ENCODE measurements around the gene RANBP10.

DNA sequence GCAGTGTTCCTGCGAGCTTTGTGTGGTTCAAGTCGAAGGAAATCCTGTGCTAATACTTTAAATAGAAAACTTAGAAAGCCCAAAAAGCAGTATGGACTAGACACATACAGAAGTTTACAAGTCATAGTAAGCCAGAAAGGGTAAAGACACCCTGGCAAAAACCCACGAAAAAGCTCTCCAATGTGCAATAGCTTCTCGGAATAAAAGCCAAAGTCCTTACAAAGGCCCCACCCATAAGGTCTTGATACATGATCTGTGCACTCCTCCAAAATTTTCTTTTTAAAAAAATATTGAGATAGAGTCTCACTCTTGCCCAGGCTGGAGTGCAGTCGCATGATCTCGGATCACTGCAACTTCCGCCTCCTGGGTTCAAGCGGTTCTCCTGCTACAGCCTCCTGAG lies 129.4 kb downstream of the RANBP10 start:
- no peak for TF ChIP-seq GATA3 (IDR thresholded peaks at IDR 0.05; ENCODE audit: low read depth, low read length)
- no peak for TF ChIP-seq GATA2 (IDR thresholded peaks at IDR 0.05; ENCODE audit: low read depth, low read length)

Data from SH-SY5Y (cell line).